Choroid plexus epithelial cell (primary cell): ENCODE data around the gene HSD17B11.
"Not testable (repeated sequence)": the region's sequence is repeated elsewhere in the genome, so short reads cannot be mapped to it uniquely, and the experiment has no call there.

Source experiments
- DNase-seq: peaks from one replicate; pipeline ENCODE4 v3.0.0-alpha.2; 2010; ENCODE audit warnings: low read depth
- H3K4me3 ChIP-seq: 2 replicates; pipeline ENCODE4 v1.5.1; 2011; ENCODE audit warnings: low read depth, mild to moderate bottlenecking, control low read depth, low read length, moderate library complexity
- CTCF ChIP-seq: conservative IDR thresholded peaks from 2 replicates; pipeline ENCODE4 v1.5.1; 2011; ENCODE audit warnings: low read depth, mild to moderate bottlenecking, control low read depth, inconsistent platforms, low read length, moderate library complexity

HSD17B11 gene

GRCh38 chr4:87414816-87415215 lies 23.8 kb upstream of the HSD17B11 start:
- DNase-seq, result no peak
- TF ChIP-seq CTCF, result no peak
- H3K4me3 ChIP-seq, result no peak overlapping the region

GRCh38 chr4:87410679-87411078 lies 19.7 kb upstream of the HSD17B11 start:
- H3K4me3 ChIP-seq, result no peak overlapping the region
- no peak for TF ChIP-seq CTCF
- no peak for DNase-seq

GRCh38 chr4:87410157-87410556 lies 19.2 kb upstream of the HSD17B11 start:
- H3K4me3 ChIP-seq, result no peak overlapping the region
- DNase-seq, result no peak
- no peak for TF ChIP-seq CTCF

- no peak for DNase-seq
- TF ChIP-seq CTCF, result no peak
- H3K4me3 ChIP-seq, result no peak overlapping the region
These were observed 18.5 kb upstream of the HSD17B11 start for GRCh38 chr4:87409420-87409939.

GRCh38 chr4:87406902-87407301 lies 15.9 kb upstream of the HSD17B11 start:
- H3K4me3 ChIP-seq, DNase-seq: not testable (repeated sequence)

- TF ChIP-seq CTCF, result no peak
- DNase-seq, result no peak
- H3K4me3 ChIP-seq, result no peak overlapping the region
These were observed 15.5 kb upstream of the HSD17B11 start for GRCh38 chr4:87406462-87406861.

GRCh38 chr4:87405211-87405820 lies 14.3 kb upstream of the HSD17B11 start:
- no peak for DNase-seq
- no peak for TF ChIP-seq CTCF
- H3K4me3 ChIP-seq, result no peak overlapping the region

GRCh38 chr4:87403732-87404131 lies 12.7 kb upstream of the HSD17B11 start:
- H3K4me3 ChIP-seq, result not testable (repeated sequence)
- DNase-seq, result peak; percentile 55
